Endothelial cell of umbilical vein (primary cell): Measurements from ENCODE around the gene GRID1. TPM values are rescaled to one million over a fixed set of nuclear protein-coding genes. Genes with fewer than 3 reads are reported as not detected.

Experiments
- BruUV-seq: library from RNA; stranded (reverse); fragments of 400-500 nt; replicated peaks from 2 replicates; lab custom pipeline; 2021; lab: Mats Ljungman, UMichigan
- CTCF ChIA-PET: fragments of 300-600, 350-600 bp; sonication (Branson Sonifier 250); formaldehyde crosslinking; loops from one replicate; lab custom pipeline; 2021; ENCODE audit warnings: antibody characterized with exemption, inconsistent platforms; lab: Charles Lee
- POLR2A ChIA-PET: fragments of 300-600, 350-600 bp; sonication (Branson Sonifier 250); formaldehyde crosslinking; loops from one replicate; lab custom pipeline; 2021; ENCODE audit warnings: antibody characterized with exemption, inconsistent platforms; lab: Charles Lee
- DNase-seq: peaks from one replicate; pipeline ENCODE4 v3.0.0-alpha.2; 2011; ENCODE audit warnings: low read depth, low spot score
- FAIRE-seq: peaks from 2 replicates; lab custom pipeline; 2011; peaks lifted over from hg19 to GRCh38; lab: Jason Lieb, UNC
- H2AFZ ChIP-seq: 2 replicates; pipeline ENCODE4 v1.6.0; 2012; ENCODE audit warnings: low read depth, low read length, control low read depth, inconsistent platforms
- H3K27ac ChIP-seq: 2 replicates; pipeline ENCODE4 v1.5.1; 2011; ENCODE audit warnings: low read depth, mild to moderate bottlenecking, control low read depth, low read length, moderate library complexity; ENCODE audit not compliant: insufficient read depth
- H3K27me3 ChIP-seq, 2 experiments: 2 replicates each; pipeline versions ENCODE4 v1.6.0 to v1.6.1; 2011; ENCODE audit warnings: low read length in 2 of 2, mixed read lengths in 1 of 2; ENCODE audit not compliant: control insufficient read depth in 2 of 2, insufficient read depth in 2 of 2
- H3K36me3 ChIP-seq, 2 experiments: 2 replicates in 1 of 2; 3 replicates in 1 of 2; pipeline ENCODE4 v1.5.1; 2011; ENCODE audit warnings: low read length in 2 of 2, mild to moderate bottlenecking in 1 of 2, moderate library complexity in 1 of 2; ENCODE audit not compliant: control insufficient read depth in 2 of 2, insufficient read depth in 2 of 2; ENCODE audit errors: extremely low read depth in 1 of 2
- H3K4me1 ChIP-seq: 3 replicates; pipeline ENCODE4 v1.5.1; 2011; ENCODE audit warnings: mild to moderate bottlenecking, low read length; ENCODE audit not compliant: control insufficient read depth, insufficient read depth; ENCODE audit errors: extremely low read depth
- H3K4me2 ChIP-seq: 2 replicates; pipeline ENCODE4 v1.6.1; 2011; ENCODE audit warnings: low read length, control low read depth, mixed read lengths; ENCODE audit not compliant: insufficient read depth
- H3K4me3 ChIP-seq, 3 experiments: fragments of 200-600 bp in 1 of 3; sonication (generic), shearing (Covaris generic) in 1 of 3; replicated peaks in 1 of 3; 2 replicates each; pipeline ENCODE4 v1.5.1; 2011 to 2016; ENCODE audit warnings: control low read depth in 3 of 3, low read length in 3 of 3, mild to moderate bottlenecking in 2 of 3, inconsistent platforms in 1 of 3, low read depth in 1 of 3, moderate library complexity in 1 of 3; ENCODE audit not compliant: insufficient read depth in 1 of 3
- H3K79me2 ChIP-seq: 2 replicates; pipeline ENCODE4 v1.6.0; 2012; ENCODE audit warnings: low read length, inconsistent platforms; ENCODE audit not compliant: control insufficient read depth, insufficient read depth
- H3K9ac ChIP-seq: replicated peaks from 2 replicates; pipeline ENCODE3; 2011; ENCODE audit warnings: low read length, control low read depth; ENCODE audit not compliant: insufficient read depth; ENCODE audit errors: extremely low read depth
- H3K9me1 ChIP-seq: replicated peaks from 3 replicates; pipeline ENCODE4 v1.6.0; 2011; ENCODE audit warnings: mild to moderate bottlenecking, low read length; ENCODE audit not compliant: control insufficient read depth, insufficient read depth; ENCODE audit errors: extremely low read depth
- H3K9me3 ChIP-seq: replicated peaks from 2 replicates; pipeline ENCODE4 v1.5.1; 2012; ENCODE audit warnings: low read length, inconsistent platforms; ENCODE audit not compliant: control insufficient read depth, insufficient read depth
- H4K20me1 ChIP-seq: replicated peaks from 2 replicates; pipeline ENCODE3; 2011; ENCODE audit warnings: mild to moderate bottlenecking, low read length; ENCODE audit not compliant: control insufficient read depth, insufficient read depth; ENCODE audit errors: extremely low read depth
- FOS ChIP-seq: IDR thresholded peaks from 2 replicates; pipeline ENCODE4 v1.6.1; 2011; ENCODE audit warnings: mild to moderate bottlenecking, low read length, moderate library complexity, borderline replicate concordance; ENCODE audit not compliant: insufficient read depth
- GATA2 ChIP-seq: IDR thresholded peaks from 2 replicates; pipeline ENCODE4 v1.7.0; 2011; ENCODE audit warnings: low read depth, mild to moderate bottlenecking, moderate library complexity, mixed read lengths, low read length; ENCODE audit not compliant: insufficient read length, insufficient read depth
- JUN ChIP-seq: IDR thresholded peaks from 2 replicates; pipeline ENCODE4 v1.6.1; 2011; ENCODE audit warnings: borderline replicate concordance, low read depth; ENCODE audit not compliant: insufficient read length, insufficient read depth
- MYC ChIP-seq: IDR thresholded peaks from one replicate; pipeline ENCODE4 v1.6.1; 2011; ENCODE audit warnings: mild to moderate bottlenecking, low read depth, low read length
- POLR2A ChIP-seq: IDR thresholded peaks from 2 replicates; pipeline ENCODE4 v1.6.1; 2012; ENCODE audit warnings: low read depth, mild to moderate bottlenecking, control low read depth, low read length
- POLR2AphosphoS5 ChIP-seq: IDR thresholded peaks from 2 replicates; pipeline ENCODE4 v1.6.1; 2012; ENCODE audit warnings: low read depth, mild to moderate bottlenecking, control low read depth, low read length, moderate library complexity; ENCODE audit not compliant: insufficient read depth
- dilution Hi-C: fragments of 300-500 bp; cut with MboI; formaldehyde crosslinking; loops from one replicate; pipeline ENCODE4 v1.15.0; 2019; ENCODE audit warnings: low sequenced_read_pairs; ENCODE audit not compliant: extremely low pct_ligation_motif_present
- intact Hi-C: fragments of 100-400 bp; cut with micrococcal nuclease; formaldehyde crosslinking; loops from one replicate; pipeline ENCODE4 v1.10.0; 2022
- polyA plus RNA-seq, 4 experiments: library from polyadenylated mRNA; depleted of rRNA in 3 of 4; stranded (reverse) in 3 of 4; unstranded in 1 of 4; fragments of >200 nt; gene quantifications; 2 replicates each; pipeline versions ENCODE4 v1.2.1 to v1.2.3, GENCODE V29; 2011 to 2012; ENCODE audit warnings: missing spikeins in 1 of 4
- total RNA-seq: library from RNA; stranded (reverse); gene quantifications from 2 replicates; pipeline ENCODE4 v1.2.3, GENCODE V29; 2021
- TF ChIP-seq, protein P1 (sequence below): IDR thresholded peaks from 2 replicates; pipeline ENCODE4 v1.6.1; 2011; ENCODE audit not compliant: insufficient read depth, insufficient read length
- TF ChIP-seq, protein P2 (sequence below), 2 donors: IDR thresholded peaks; 1 replicate in 1 of 2; 2 replicates in 1 of 2; pipeline ENCODE4 v1.5.1; 2011; ENCODE audit warnings: low read length in 2 of 2, mild to moderate bottlenecking in 2 of 2, moderate library complexity in 2 of 2, control low read depth in 1 of 2, inconsistent platforms in 1 of 2, low read depth in 1 of 2; ENCODE audit not compliant: insufficient read depth in 1 of 2; ENCODE audit errors: extremely low read depth in 1 of 2

GRID1 gene
- total and polyA plus RNA-seq, 2 donors (not counting 3 experiments of a cell fraction or from before 2014, with no cell fraction given): not detected

DNA sequence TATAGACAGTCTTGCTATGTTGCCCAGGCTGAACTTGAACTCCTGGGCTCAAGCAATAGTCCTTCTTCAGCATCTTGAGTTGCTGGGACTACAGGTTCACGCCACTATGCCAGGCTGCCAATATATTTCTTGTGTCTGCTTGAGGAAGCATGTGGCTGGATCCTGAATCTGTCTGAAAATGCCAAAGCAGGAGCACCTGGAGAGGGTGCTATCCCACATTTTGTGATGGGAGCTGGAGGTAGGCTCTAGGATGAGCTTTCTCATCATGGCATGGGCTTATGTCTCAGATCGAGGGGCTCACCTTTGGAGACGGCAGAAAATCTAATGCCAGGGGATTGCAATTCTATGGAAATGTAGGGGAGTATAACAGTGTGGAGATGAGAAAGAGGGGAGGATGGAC is 744.2 kb downstream of the GRID1 start:
- H3K9me3 ChIP-seq: no peaks in the 10 kb centered on the region
- dilution Hi-C loops (no loop called here), intact Hi-C loops (no loop called here)
- ChIA-PET CTCF (interaction anchor here (0.9 kb wide), 1 partner anchor 12 kb away, joined by 3 read pairs; no protein-coding TSS in a partner anchor), POLR2A (no interaction called here)
- H3K4me2 ChIP-seq: no peak overlapping the region
- H3K4me1 ChIP-seq: no peaks in the 10 kb centered on the region
- no peaks in the 10 kb centered on the region for H3K79me2 ChIP-seq
- H3K27ac ChIP-seq: no peak overlapping the region
- no peak overlapping the region for H2AFZ ChIP-seq
- DNase-seq (no peak), FAIRE-seq (no peak)
- BruUV-seq: no TSS peak
- no peaks in the 10 kb centered on the region for H3K9me1 ChIP-seq
- H3K36me3 ChIP-seq: no peaks in the 10 kb centered on the region
- TF ChIP-seq, protein P1, sequence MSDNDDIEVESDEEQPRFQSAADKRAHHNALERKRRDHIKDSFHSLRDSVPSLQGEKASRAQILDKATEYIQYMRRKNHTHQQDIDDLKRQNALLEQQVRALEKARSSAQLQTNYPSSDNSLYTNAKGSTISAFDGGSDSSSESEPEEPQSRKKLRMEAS: no peak
- TF ChIP-seq JUN: no peak
- no peak for TF ChIP-seq POLR2AphosphoS5
- TF ChIP-seq MYC: no peak
- TF ChIP-seq GATA2: no peak
- H3K9ac ChIP-seq: no peak overlapping the region
- H3K27me3 ChIP-seq: no peaks in the 10 kb centered on the region
- H4K20me1 ChIP-seq: no peaks in the 10 kb centered on the region
- no peak overlapping the region for H3K4me3 ChIP-seq

GRCh38 chr10:85621562-85621961 is 745.0 kb downstream of the GRID1 start:
- Histone ChIP-seq H3K36me3 (no peaks in the 10 kb centered on the region), H3K79me2 (no peaks in the 10 kb centered on the region), H3K4me2 (no peak overlapping the region), H3K4me1 (no peaks in the 10 kb centered on the region), H2AFZ (no peak overlapping the region), H3K9ac (no peak overlapping the region), H3K9me3 (no peaks in the 10 kb centered on the region), H3K9me1 (no peaks in the 10 kb centered on the region), H4K20me1 (no peaks in the 10 kb centered on the region), H3K27ac (no peak overlapping the region), H3K27me3 (no peaks in the 10 kb centered on the region), H3K4me3 (no peak overlapping the region)
- dilution Hi-C loops (no loop called here), intact Hi-C loops (no loop called here)
- TF ChIP-seq, protein P2, sequence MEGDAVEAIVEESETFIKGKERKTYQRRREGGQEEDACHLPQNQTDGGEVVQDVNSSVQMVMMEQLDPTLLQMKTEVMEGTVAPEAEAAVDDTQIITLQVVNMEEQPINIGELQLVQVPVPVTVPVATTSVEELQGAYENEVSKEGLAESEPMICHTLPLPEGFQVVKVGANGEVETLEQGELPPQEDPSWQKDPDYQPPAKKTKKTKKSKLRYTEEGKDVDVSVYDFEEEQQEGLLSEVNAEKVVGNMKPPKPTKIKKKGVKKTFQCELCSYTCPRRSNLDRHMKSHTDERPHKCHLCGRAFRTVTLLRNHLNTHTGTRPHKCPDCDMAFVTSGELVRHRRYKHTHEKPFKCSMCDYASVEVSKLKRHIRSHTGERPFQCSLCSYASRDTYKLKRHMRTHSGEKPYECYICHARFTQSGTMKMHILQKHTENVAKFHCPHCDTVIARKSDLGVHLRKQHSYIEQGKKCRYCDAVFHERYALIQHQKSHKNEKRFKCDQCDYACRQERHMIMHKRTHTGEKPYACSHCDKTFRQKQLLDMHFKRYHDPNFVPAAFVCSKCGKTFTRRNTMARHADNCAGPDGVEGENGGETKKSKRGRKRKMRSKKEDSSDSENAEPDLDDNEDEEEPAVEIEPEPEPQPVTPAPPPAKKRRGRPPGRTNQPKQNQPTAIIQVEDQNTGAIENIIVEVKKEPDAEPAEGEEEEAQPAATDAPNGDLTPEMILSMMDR (IDR thresholded peaks at IDR 0.05; ENCODE audit: extremely low read depth in 1 of 2, insufficient read depth in 1 of 2, low read depth in 1 of 2, low read length in 2 of 2): no peak
- no peak for TF ChIP-seq POLR2AphosphoS5
- TF ChIP-seq, protein P1: no peak
- no peak for TF ChIP-seq MYC
- TF ChIP-seq FOS: no peak
- TF ChIP-seq POLR2A: no peak
- no peak for TF ChIP-seq GATA2
- no peak for TF ChIP-seq JUN
- CTCF ChIA-PET: no interaction called here
- no peak for FAIRE-seq
- BruUV-seq: no TSS peak
- no peak for DNase-seq
- POLR2A ChIA-PET: no interaction called here
